ENCODE results near the gene TNS1.
"Not testable (repeated sequence)": the region's sequence is repeated elsewhere in the genome, so short reads cannot be mapped to it uniquely, and the experiment has no call there.

TNS1 gene

GRCh38 chr2:218002845-218003180 is at the start of gene TNS1:
Gene TNS1, minus strand, starts transcription at chr2:218002995. Its CDS starts 123 bp downstream, at chr2:218002872.
- DNase-seq (ENCODE audit: low read depth), result no peak

GRCh38 chr2:218051903-218052302 is 49.1 kb upstream of the TNS1 start:
- DNase-seq (ENCODE audit: low read depth), result no peak

GRCh38 chr2:218047536-218048225 is 44.9 kb upstream of the TNS1 start:
- no peak for DNase-seq (ENCODE audit: low read depth)

- DNase-seq (ENCODE audit: low read depth), result no peak
Observed at GRCh38 chr2:218046238-218046637, 43.4 kb upstream of the TNS1 start.

GRCh38 chr2:218044599-218044998 is 41.8 kb upstream of the TNS1 start:
- not testable (repeated sequence) for DNase-seq (ENCODE audit: low read depth)

- DNase-seq (ENCODE audit: low read depth), result no peak
Observed at GRCh38 chr2:218043701-218044109, 40.9 kb upstream of the TNS1 start.

GRCh38 chr2:218043100-218043499 is 40.3 kb upstream of the TNS1 start:
- DNase-seq (ENCODE audit: low read depth), result no peak

- no peak for DNase-seq (ENCODE audit: low read depth)
Observed at GRCh38 chr2:218041302-218042168, 38.7 kb upstream of the TNS1 start.

GRCh38 chr2:218040883-218041282 is 38.1 kb upstream of the TNS1 start:
- DNase-seq (ENCODE audit: low read depth), result no peak

- no peak for DNase-seq (ENCODE audit: low read depth)
Observed at GRCh38 chr2:218039171-218039570, 36.4 kb upstream of the TNS1 start.

- DNase-seq (ENCODE audit: low read depth), result no peak
Observed at GRCh38 chr2:218036371-218036770, 33.6 kb upstream of the TNS1 start.

- DNase-seq (ENCODE audit: low read depth), result no peak
Observed at GRCh38 chr2:218035463-218036100, 32.8 kb upstream of the TNS1 start.

- peak; percentile 54 for DNase-seq (ENCODE audit: low read depth)
Observed at GRCh38 chr2:218034497-218035213, 31.9 kb upstream of the TNS1 start.

- DNase-seq (ENCODE audit: low read depth), result no peak
Observed at GRCh38 chr2:218033590-218034496, 31.0 kb upstream of the TNS1 start.

GRCh38 chr2:218033208-218033589 is 30.4 kb upstream of the TNS1 start:
- DNase-seq (ENCODE audit: low read depth), result no peak

- DNase-seq (ENCODE audit: low read depth), result no peak
Observed at GRCh38 chr2:218032336-218033171, 29.8 kb upstream of the TNS1 start.

GRCh38 chr2:218031771-218032257 is 29.0 kb upstream of the TNS1 start:
- DNase-seq (ENCODE audit: low read depth), result no peak

- no peak for DNase-seq (ENCODE audit: low read depth)
Observed at GRCh38 chr2:218031261-218031660, 28.5 kb upstream of the TNS1 start.

- DNase-seq (ENCODE audit: low read depth), result no peak
Observed at GRCh38 chr2:218030409-218031195, 27.8 kb upstream of the TNS1 start.

Data from stimulated activated CD8-positive, alpha-beta memory T cell treated with anti-CD3 and anti-CD28 coated beads, Interleukin-12 subunit alpha, Interleukin-12 subunit beta, amount 100 ng/mL, for 1 hour (primary cell).